NCI-H774 (cell line): Measurements from ENCODE around the gene ASCL5.
"Not testable (repeated sequence)": the region's sequence is repeated elsewhere in the genome, so short reads cannot be mapped to it uniquely, and the experiment has no call there.

Experiments
- DNase-seq: peaks from one replicate; lab custom pipeline; 2025; lab: John Stamatoyannopoulos, UW

ASCL5 gene

GRCh38 chr1:201126832-201127754, at the start of gene ASCL5:
Gene ASCL5 (minus strand): TSS chr1:201127184. CDS start chr1:201115372, 11,812 bp downstream.
- peak; percentile 51 for DNase-seq

- no peak for DNase-seq
Measured at GRCh38 chr1:201175820-201176500, 49.0 kb upstream of the ASCL5 start.

GRCh38 chr1:201173736-201174135, 46.8 kb upstream of the ASCL5 start:
- no peak for DNase-seq

- DNase-seq = no peak
Measured at GRCh38 chr1:201172999-201173610, 46.1 kb upstream of the ASCL5 start.

GRCh38 chr1:201172326-201172725, 45.3 kb upstream of the ASCL5 start:
- no peak for DNase-seq

- peak; percentile 80 for DNase-seq
Measured at GRCh38 chr1:201171063-201172036, 44.4 kb upstream of the ASCL5 start.

- peak; percentile 94 for DNase-seq
Measured at GRCh38 chr1:201170533-201171062, 43.6 kb upstream of the ASCL5 start.

GRCh38 chr1:201169971-201170532, 43.1 kb upstream of the ASCL5 start:
- DNase-seq = no peak

GRCh38 chr1:201169203-201169602, 42.2 kb upstream of the ASCL5 start:
- DNase-seq = no peak

GRCh38 chr1:201167041-201167991, 40.3 kb upstream of the ASCL5 start:
- DNase-seq = peak; percentile 62

GRCh38 chr1:201164645-201165044, 37.7 kb upstream of the ASCL5 start:
- no peak for DNase-seq

GRCh38 chr1:201163707-201164106, 36.7 kb upstream of the ASCL5 start:
- DNase-seq = no peak

- not testable (repeated sequence) for DNase-seq
Measured at GRCh38 chr1:201163036-201163435, 36.1 kb upstream of the ASCL5 start.

- no peak for DNase-seq
Measured at GRCh38 chr1:201157949-201158348, 31.0 kb upstream of the ASCL5 start.

- no peak for DNase-seq
Measured at GRCh38 chr1:201156819-201157218, 29.8 kb upstream of the ASCL5 start.

- no peak for DNase-seq
Measured at GRCh38 chr1:201156346-201156745, 29.4 kb upstream of the ASCL5 start.

- DNase-seq = no peak
Measured at GRCh38 chr1:201155354-201155753, 28.4 kb upstream of the ASCL5 start.

- DNase-seq = peak; percentile 95
Measured at GRCh38 chr1:201154389-201155165, 27.6 kb upstream of the ASCL5 start, which contains the start of gene TMEM9. Gene TMEM9 (minus strand): TSS chr1:201154474. CDS start chr1:201153923, 551 bp downstream.
